ENCODE results near the gene MAPT. TPM values are rescaled to one million over a fixed set of nuclear protein-coding genes. Genes with fewer than 3 reads are reported as not detected.

The MAPT gene
- total and polyA plus RNA-seq, 2 of the 4 experiments (the other 2 are of a cell fraction), result 0.18 to 0.19 TPM

DNA sequence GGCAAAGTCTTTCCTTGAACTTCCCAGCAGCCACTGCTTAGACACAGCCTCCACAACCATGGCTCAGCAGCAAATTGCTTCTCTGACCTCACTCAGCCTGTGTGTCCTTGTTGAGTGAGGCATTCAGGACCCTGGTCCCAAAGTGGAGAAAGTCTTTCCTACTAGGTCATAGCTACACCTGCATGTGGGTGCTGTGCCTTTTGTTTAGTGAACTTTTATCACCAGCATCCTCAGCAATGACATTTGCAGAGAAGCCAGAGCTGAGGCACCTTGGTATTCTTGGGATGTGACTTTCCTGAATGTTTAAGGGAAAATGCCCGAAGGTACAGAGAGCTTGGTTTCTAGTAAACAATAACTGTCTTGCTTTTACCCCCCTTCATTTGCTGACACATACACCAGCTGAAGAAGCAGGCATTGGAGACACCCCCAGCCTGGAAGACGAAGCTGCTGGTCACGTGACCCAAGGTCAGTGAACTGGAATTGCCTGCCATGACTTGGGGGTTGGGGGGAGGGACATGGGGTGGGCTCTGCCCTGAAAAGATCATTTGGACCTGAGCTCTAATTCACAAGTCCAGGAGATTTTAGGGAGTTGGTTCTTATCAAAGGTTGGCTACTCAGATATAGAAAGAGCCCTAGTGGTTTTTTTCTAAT, 83.7 kb downstream of the MAPT start:
- Histone ChIP-seq H2AFZ (replicated peaks; ENCODE audit: low read length, poor library complexity) (no peak overlapping the region), H3K36me3 (ENCODE audit: control insufficient read depth, insufficient read depth, low read length) (no peaks in the 10 kb centered on the region), H2BK5ac (ENCODE audit: low read depth, low read length, poor library complexity, severe bottlenecking) (no peak overlapping the region), H3K27ac (ENCODE audit: insufficient read depth, low read length) (no peak overlapping the region), H3K4me1 (ENCODE audit: control insufficient read depth, insufficient read depth, low read length) (no peaks in the 10 kb centered on the region), H3K14ac (replicated peaks; ENCODE audit: low read depth, low read length) (no peak overlapping the region), H3K4me2 (ENCODE audit: low read depth, low read length) (no peak overlapping the region), H3K4ac (ENCODE audit: low read depth, low read length) (no peak overlapping the region), H3K23ac (ENCODE audit: low read depth, low read length) (no peak overlapping the region), H4K20me1 (ENCODE audit: insufficient read depth, low read length) (no peaks in the 10 kb centered on the region), H3K9me1 (ENCODE audit: insufficient read depth, low read length) (no peaks in the 10 kb centered on the region), H2AK5ac (ENCODE audit: low read depth, low read length) (no peak overlapping the region), H3K9me3 (ENCODE audit: control insufficient read depth, insufficient read depth, low read length) (no peaks in the 10 kb centered on the region), H2AK9ac (replicated peaks; ENCODE audit: low read depth, low read length, poor library complexity) (no peak overlapping the region), H4K8ac (ENCODE audit: low read depth in 2 of 2, low read length in 2 of 2) (no peak overlapping the region), H3K18ac (ENCODE audit: low read depth, low read length) (no peak overlapping the region), H3K27me3 (ENCODE audit: control insufficient read depth, insufficient read depth, low read length) (peaks cover 44% of the 10 kb centered on the region), H4K91ac (ENCODE audit: insufficient read depth, low read depth, low read length) (no peak overlapping the region), H3K56ac (ENCODE audit: extremely low read depth, insufficient read depth, low read length) (no peak overlapping the region), H3K79me1 (ENCODE audit: low read depth in 1 of 2, low read length in 2 of 2) (no peaks in the 10 kb centered on the region), H3K4me3 (ENCODE audit: insufficient read depth, low read depth, low read length) (no peak overlapping the region), H3K9ac (ENCODE audit: low read depth, low read length) (no peak overlapping the region), H2BK20ac (ENCODE audit: low read depth, low read length) (no peak overlapping the region), H2BK15ac (ENCODE audit: low read depth, low read length) (no peak overlapping the region), H4K5ac (ENCODE audit: low read depth, low read length) (no peak overlapping the region), H2BK120ac (ENCODE audit: low read depth, low read length) (no peak overlapping the region)
- ATAC-seq (ENCODE audit: low read depth), result no peak
- in situ Hi-C loops (cut with MboI; ENCODE audit: low sequenced_read_pairs), result no loop called here
- ChIA-PET POLR2A (ENCODE audit: unreplicated experiment) (no interaction called here), CTCF (no interaction called here)
- BruUV-seq (replicated peaks), result no TSS peak
- intact Hi-C loops (cut with micrococcal nuclease), result no loop called here
- dilution Hi-C loops (cut with HindIII; ENCODE audit: low sequenced_read_pairs, unreplicated experiment), result no loop called here
- WGBS, 2 experiments (ENCODE audit: extremely low coverage in 2 of 2, insufficient read length in 1 of 2), result no CpG with 5 or more reads among the region's 3 CpGs
- TF ChIP-seq CHD1 (IDR thresholded peaks at IDR 0.05; ENCODE audit: low read depth, low read length) (no peak), FOS (IDR thresholded peaks at IDR 0.05; ENCODE audit: low read depth, low read length) (no peak), RAD21 (IDR thresholded peaks at IDR 0.05; ENCODE audit: low read length) (no peak)
- TF ChIP-seq, protein P1, sequence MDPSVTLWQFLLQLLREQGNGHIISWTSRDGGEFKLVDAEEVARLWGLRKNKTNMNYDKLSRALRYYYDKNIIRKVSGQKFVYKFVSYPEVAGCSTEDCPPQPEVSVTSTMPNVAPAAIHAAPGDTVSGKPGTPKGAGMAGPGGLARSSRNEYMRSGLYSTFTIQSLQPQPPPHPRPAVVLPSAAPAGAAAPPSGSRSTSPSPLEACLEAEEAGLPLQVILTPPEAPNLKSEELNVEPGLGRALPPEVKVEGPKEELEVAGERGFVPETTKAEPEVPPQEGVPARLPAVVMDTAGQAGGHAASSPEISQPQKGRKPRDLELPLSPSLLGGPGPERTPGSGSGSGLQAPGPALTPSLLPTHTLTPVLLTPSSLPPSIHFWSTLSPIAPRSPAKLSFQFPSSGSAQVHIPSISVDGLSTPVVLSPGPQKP (IDR thresholded peaks at IDR 0.05; ENCODE audit: borderline replicate concordance, low read depth, low read length), result no peak
- DNase-seq, result no peak

Measured in IMR-90 (cell line).